Lower lobe of right lung (tissue), 2 donors: ENCODE results near the gene BCL7A. TPM values are rescaled to one million over a fixed set of nuclear protein-coding genes. Genes with fewer than 3 reads are reported as not detected.

Experiments used
- ATAC-seq, 2 donors: fragments of 200-7000 bp; cut with Tn5 transposase; one replicate each; pipeline ENCODE4 v1.9.1; 2020 to 2022; ENCODE audit warnings: mild to moderate bottlenecking in 2 of 2, moderate library complexity in 2 of 2
- DNase-seq: peaks from one replicate; pipeline ENCODE4 v3.0.0-alpha.2; 2020
- H3K27ac ChIP-seq: fragments of 200-600 bp; one replicate; pipeline ENCODE4 v1.8.0; 2022
- H3K27me3 ChIP-seq: fragments of 200-600 bp; one replicate; pipeline ENCODE4 v1.8.0; 2022; ENCODE audit warnings: low read depth
- H3K36me3 ChIP-seq: fragments of 200-600 bp; one replicate; pipeline ENCODE4 v1.8.0; 2022; ENCODE audit warnings: mild to moderate bottlenecking
- H3K4me1 ChIP-seq: fragments of 200-600 bp; one replicate; pipeline ENCODE4 v1.8.0; 2022
- H3K4me3 ChIP-seq: fragments of 200-600 bp; one replicate; pipeline ENCODE4 v1.8.0; 2022; ENCODE audit warnings: mild to moderate bottlenecking
- H3K9me3 ChIP-seq: fragments of 200-600 bp; one replicate; pipeline ENCODE4 v1.8.0; 2022
- intact Hi-C: fragments of 100-400 bp; cut with DNase I; formaldehyde crosslinking; loops from one replicate; pipeline ENCODE4 v1.11.0; 2022
- total RNA-seq: library from RNA; stranded (reverse); fragmentation: NEBNext Ultra II Directional; extraction: Animal tissue kit (Norgen Biotek cat#: 25700); gene quantifications from one replicate; pipeline ENCODE4 v1.2.1, GENCODE V29; 2021
- TF ChIP-seq, protein P1 (sequence below): fragments of 200-600 bp; IDR thresholded peaks from one replicate; pipeline ENCODE4 v1.8.0; 2022; ENCODE audit warnings: antibody characterized with exemption, mild to moderate bottlenecking
- donor health status: DM: no; HTN: yes; CAD: no; lungs with severe emphysema.

BCL7A gene
- total RNA-seq, 1 donor from 2014 or later, result 6.4 TPM

DNA sequence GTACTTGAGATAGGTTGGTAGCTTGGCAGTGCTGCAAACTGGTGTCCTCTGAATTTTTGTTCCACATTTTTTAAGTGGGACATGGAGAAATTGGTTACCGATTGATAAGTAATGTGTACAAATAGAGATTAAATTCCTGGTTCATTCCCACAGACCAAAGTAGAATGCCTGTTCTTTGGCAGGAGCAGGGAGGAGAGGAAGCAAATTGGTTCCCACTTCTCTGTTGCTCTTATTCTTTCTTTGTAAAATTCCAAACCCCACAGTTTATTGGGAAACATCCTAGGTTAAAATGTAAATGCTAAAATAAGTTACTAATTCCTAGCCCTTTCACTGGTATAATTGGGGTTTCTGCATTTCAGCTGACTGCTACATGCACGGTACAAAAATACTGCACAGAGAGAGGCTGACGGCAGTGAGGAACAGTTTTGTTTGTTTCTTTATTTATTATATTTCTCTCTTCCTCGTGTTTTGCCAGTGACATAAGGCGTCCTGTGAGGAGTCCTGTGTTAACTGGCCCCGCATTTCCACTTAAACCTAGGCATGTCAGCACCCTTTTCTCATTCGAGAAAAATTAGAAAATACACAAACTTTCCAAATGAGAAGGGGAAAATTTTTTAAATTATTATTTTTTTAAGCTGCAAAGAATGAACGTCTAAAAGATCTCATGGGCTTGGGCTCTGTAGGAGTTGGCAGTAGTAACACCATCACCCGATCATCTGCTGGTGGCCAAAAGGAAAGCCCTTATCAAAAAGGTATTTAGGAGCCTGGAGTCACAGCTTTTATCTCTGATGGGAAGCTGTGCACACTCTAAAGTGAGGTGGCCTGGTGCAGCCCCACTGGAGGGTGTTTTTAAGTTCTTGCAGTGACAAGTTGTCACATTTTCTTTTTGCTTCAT, 25.4 kb upstream of the BCL7A start:
- no peaks in the 10 kb centered on the region for H3K27me3 ChIP-seq
- peaks cover 24% of the 10 kb centered on the region for H3K4me1 ChIP-seq
- H3K27ac ChIP-seq, result no peak overlapping the region
- H3K36me3 ChIP-seq, result no peaks in the 10 kb centered on the region
- TF ChIP-seq, protein P1, sequence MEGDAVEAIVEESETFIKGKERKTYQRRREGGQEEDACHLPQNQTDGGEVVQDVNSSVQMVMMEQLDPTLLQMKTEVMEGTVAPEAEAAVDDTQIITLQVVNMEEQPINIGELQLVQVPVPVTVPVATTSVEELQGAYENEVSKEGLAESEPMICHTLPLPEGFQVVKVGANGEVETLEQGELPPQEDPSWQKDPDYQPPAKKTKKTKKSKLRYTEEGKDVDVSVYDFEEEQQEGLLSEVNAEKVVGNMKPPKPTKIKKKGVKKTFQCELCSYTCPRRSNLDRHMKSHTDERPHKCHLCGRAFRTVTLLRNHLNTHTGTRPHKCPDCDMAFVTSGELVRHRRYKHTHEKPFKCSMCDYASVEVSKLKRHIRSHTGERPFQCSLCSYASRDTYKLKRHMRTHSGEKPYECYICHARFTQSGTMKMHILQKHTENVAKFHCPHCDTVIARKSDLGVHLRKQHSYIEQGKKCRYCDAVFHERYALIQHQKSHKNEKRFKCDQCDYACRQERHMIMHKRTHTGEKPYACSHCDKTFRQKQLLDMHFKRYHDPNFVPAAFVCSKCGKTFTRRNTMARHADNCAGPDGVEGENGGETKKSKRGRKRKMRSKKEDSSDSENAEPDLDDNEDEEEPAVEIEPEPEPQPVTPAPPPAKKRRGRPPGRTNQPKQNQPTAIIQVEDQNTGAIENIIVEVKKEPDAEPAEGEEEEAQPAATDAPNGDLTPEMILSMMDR, result no peak
- no peaks in the 10 kb centered on the region for H3K9me3 ChIP-seq
- intact Hi-C loops, result no loop called here
- no peak overlapping the region for H3K4me3 ChIP-seq
- no peak for DNase-seq
- ATAC-seq, result peak in 1 of 2 donors; percentile 30

DNA sequence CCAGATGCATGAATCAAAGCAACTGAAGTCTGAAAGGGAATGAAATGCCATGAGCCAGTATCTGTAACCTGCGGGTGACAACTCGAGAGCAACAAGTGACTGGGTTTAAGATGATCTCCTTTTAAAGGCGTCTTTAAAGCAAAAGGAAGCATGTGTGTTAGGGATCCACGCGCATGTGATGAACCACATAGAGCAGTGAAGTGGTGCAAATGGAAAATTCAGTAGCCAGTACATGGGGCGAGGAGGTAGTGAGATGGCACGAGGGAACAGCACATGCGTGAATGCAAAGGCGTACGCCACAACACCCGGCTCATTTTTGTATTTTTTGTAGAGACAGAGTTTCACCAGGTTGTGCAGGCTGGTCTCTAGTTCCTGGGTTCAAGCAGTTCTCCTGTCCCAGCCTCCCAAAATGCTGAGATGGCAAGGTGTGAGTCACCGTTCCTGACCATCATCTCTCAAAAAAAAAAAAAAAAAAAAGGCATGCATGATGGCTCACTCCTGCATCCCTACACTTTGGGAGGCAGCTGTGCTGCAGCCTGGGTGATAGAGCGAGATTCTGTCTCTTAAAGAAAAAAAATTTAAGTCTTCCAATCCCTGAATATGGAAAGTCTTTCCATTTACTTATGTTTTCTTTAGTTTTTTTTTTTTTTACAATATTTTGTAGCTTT, 24.6 kb upstream of the BCL7A start:
- DNase-seq (no peak), ATAC-seq (no peak)
- Histone ChIP-seq H3K4me3 (no peak overlapping the region), H3K27ac (no peak overlapping the region), H3K36me3 (no peaks in the 10 kb centered on the region), H3K4me1 (peaks cover 16% of the 10 kb centered on the region), H3K9me3 (no peaks in the 10 kb centered on the region), H3K27me3 (no peaks in the 10 kb centered on the region)
- TF ChIP-seq, protein P1, result no peak
- intact Hi-C loops, result no loop called here

DNA sequence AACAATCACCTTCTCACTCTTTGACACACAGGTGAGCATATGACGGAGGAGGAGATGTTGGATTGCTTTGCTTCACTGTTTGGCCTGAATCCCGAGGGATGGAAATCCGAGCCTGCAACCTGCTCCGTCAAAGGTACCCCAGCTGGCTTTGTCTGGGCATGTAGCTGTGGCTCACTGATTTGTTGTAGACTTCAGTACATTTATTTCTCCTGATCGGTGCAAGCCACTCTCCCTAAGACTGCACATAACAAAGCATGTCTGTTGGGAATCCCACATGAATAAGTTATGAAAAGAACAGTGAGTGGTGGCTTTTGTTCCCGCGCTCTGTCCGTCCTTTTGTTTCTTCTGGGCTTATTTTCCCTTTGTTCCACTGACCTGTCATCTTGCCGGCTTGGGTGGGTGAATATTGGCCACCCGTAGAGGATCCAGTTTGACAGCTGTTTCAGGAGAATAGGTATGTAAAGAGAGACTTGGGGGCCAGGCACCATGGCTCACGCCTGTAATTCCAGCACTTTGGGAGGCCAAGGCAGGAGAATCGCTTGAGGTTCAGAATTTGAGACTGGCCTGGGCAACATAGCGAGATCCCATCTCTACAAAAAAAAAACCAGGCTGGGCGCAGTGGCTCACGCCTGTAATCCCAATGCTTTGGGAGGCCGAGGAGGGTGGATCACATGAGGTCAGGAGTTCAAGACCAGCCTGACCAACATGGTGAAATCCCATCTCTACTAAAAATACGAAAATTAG, 20.0 kb upstream of the BCL7A start:
- Histone ChIP-seq H3K4me3 (no peak overlapping the region), H3K27ac (no peak overlapping the region), H3K36me3 (no peaks in the 10 kb centered on the region), H3K27me3 (no peaks in the 10 kb centered on the region), H3K9me3 (no peaks in the 10 kb centered on the region), H3K4me1 (peaks cover 8% of the 10 kb centered on the region)
- TF ChIP-seq, protein P1, result no peak
- ATAC-seq (no peak), DNase-seq (peak; percentile 11)
- intact Hi-C loops, result no loop called here

DNA sequence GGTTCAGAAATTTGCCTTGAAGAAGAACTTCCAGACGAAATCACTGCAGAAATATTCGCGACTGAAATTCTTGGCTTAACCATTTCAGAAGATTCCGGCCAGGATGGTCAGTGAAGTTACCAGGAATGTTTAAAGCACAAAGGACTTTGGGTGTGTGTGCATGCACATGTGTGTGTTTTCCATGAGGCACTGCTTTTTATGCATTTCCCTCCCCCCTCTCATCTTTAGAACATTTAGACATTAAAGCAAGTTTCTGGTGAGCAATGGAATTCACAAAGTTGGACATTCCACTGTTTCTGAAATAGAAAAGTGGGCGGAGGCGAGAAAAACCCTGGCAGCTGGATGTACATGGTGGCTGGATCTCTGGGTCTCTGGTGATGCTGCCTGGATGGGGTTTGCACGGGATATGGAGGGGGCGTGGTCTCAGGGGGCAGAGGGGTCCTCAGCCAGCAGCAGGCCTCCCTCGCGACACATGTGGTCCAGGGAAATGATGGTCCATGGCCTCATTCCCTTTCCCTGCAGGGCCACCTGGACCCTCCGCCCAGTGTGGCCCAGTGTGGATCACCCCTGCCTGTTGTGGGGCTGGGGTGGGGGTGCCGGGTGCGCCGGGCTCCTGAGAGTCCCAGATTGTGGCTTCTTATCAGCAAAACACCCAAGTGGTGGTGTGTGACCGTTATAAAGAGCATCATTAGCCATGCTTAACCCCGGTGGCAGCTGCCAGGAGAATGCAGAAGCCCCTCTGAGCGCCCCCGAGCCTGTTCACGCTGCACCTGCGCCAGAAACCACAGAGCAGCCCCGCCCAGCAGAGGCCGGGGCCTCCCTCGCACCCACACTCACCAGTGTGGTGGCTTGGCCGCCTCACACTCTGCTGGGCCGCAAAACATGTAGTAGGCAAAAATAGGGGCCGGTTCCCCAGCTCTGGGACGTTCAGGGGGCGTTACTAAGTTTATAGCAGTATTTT, 17.8 kb upstream of the BCL7A start:
- no peaks in the 10 kb centered on the region for H3K9me3 ChIP-seq
- TF ChIP-seq, protein P1, result no peak
- peak in 1 of 2 donors; percentile 38 for ATAC-seq
- H3K27me3 ChIP-seq, result no peaks in the 10 kb centered on the region
- intact Hi-C loops, result no loop called here
- peak overlapping the region; percentile 67 for H3K27ac ChIP-seq
- no peak overlapping the region for H3K4me3 ChIP-seq
- peak; percentile 30 for DNase-seq
- H3K4me1 ChIP-seq, result peaks cover 5% of the 10 kb centered on the region
- H3K36me3 ChIP-seq, result no peaks in the 10 kb centered on the region
